HG03565 (cell line): Measurements from ENCODE around the gene CLK4.

ENCODE experiments used
- ATAC-seq: cut with Tn5 transposase; IDR thresholded peaks from one replicate; pipeline ENCODE4 v1.9.1; 2021; ENCODE audit warnings: mild to moderate bottlenecking, moderate library complexity; ENCODE audit not compliant: unreplicated experiment

Gene CLK4

GRCh38 chr5:178560911-178561310 is 65.9 kb downstream of the CLK4 start:
- ATAC-seq = no peak

- ATAC-seq = no peak
Measured at GRCh38 chr5:178557416-178557815, 69.4 kb downstream of the CLK4 start.

GRCh38 chr5:178555771-178556211 is 71.1 kb downstream of the CLK4 start:
- ATAC-seq = no peak

- ATAC-seq = no peak
Measured at GRCh38 chr5:178555005-178555404, 71.8 kb downstream of the CLK4 start.

- ATAC-seq = no peak
Measured at GRCh38 chr5:178554311-178554710, 72.5 kb downstream of the CLK4 start.

- no peak for ATAC-seq
Measured at GRCh38 chr5:178553517-178553916, 73.3 kb downstream of the CLK4 start.
